Heart left ventricle (tissue), 13 donors: ENCODE results near the gene TMEM130.

ENCODE experiments used
- POLR2A ChIP-seq, 2 donors: fragments of 450-650 bp; IDR thresholded peaks; one replicate each; pipeline ENCODE4 v1.6.1; 2017; ENCODE audit warnings: antibody characterized with exemption in 2 of 2, mild to moderate bottlenecking in 2 of 2, moderate library complexity in 2 of 2
- TF ChIP-seq, protein P1 (sequence below), 12 donors: fragments of 200-600 bp; sonication (generic) in 4 of 12; IDR thresholded peaks; one replicate each; pipeline versions ENCODE4 v1.5.0 to v1.8.0; 2018 to 2022; ENCODE audit warnings: antibody characterized with exemption in 12 of 12, mild to moderate bottlenecking in 5 of 12
- donor health status: ischemic (EF 13 %, LVEDD 7.1; RV severe dilation, severe dysfunction).
- donor health status: DM: no; HTN: yes; CAD: no.
- donor health status: DM: no; HTN: no; CAD: no.
- donor health status: ischemic (EF 25% LVEDD 6.9; RV normal size, moderate dysfunction).
- donor health status: ischemic (EF 25% LVEDD 5.7; RV mildly dilated, moderate dysfunction).
- donor health status: ischemic (EF 35%, LVEDD 5.7; RV mildly dilated, moderate dysfunction).
- donor health status: nonischemic (EF 11% LVEDD 7.7; RV severe dilation, severe dysfunction).
- donor health status: DM: yes; HTN: yes; CAD: no.
- donor health status: PGD.
- donor health status: ischemic (EF 29% LVEDD 5.4; RV normal size, mild dysfunction).
- donor health status: nonischemic (EF 23%, LVEDD 6.1; RV moderate dilation, normal function).

DNA sequence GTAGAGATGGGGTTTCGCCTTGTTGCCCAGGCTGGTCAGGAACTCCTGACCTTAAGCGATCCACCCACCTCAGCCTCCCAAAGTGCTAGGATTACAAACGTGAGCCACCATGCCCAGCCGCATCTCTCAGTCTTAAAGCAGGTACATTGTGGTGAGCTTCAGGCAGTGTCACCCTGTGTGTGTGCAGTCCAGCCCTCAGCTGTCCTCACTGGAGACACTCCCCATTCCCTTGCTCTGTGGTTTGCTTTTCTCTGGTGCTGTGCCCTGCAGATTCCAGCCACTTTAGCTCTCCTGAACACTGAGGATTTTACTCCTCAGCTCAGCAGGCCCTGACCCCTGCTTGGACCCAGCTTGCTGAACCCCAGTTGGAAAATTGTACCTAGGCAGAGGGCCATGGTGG, 14.6 kb upstream of the TMEM130 start:
- TF ChIP-seq, protein P1, sequence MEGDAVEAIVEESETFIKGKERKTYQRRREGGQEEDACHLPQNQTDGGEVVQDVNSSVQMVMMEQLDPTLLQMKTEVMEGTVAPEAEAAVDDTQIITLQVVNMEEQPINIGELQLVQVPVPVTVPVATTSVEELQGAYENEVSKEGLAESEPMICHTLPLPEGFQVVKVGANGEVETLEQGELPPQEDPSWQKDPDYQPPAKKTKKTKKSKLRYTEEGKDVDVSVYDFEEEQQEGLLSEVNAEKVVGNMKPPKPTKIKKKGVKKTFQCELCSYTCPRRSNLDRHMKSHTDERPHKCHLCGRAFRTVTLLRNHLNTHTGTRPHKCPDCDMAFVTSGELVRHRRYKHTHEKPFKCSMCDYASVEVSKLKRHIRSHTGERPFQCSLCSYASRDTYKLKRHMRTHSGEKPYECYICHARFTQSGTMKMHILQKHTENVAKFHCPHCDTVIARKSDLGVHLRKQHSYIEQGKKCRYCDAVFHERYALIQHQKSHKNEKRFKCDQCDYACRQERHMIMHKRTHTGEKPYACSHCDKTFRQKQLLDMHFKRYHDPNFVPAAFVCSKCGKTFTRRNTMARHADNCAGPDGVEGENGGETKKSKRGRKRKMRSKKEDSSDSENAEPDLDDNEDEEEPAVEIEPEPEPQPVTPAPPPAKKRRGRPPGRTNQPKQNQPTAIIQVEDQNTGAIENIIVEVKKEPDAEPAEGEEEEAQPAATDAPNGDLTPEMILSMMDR (IDR thresholded peaks at IDR 0.05), result no peak
- TF ChIP-seq POLR2A (IDR thresholded peaks at IDR 0.05), result no peak
